ENCODE data around the gene AHR.

Gene AHR

DNA sequence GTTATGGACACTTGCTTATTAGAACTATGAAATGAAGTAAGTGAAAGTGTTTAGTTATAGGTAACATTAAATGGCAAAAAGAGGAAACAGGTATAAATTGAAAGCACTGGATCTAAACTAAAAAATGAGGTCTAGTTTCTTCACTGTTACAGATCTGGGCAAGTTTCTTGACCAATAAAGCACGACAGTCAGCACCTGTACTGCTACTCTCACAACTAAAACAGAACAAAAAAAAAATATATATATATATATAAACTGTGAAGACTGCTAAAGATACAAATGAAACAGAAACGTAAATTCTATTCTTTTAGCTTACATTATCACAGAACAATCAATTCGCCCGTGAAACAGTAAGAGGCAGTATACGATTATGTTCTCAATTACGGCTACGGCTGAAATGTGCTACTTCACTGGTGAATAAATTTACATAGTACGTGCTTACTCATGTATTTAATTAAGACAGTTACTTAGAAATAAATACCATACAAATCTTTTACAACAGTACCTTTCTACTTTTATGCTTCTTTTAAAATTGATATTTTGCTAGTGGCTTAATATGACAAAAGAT, 4.2 kb downstream of the AHR start:
- no peaks in the 10 kb centered on the region for H3K36me3 ChIP-seq (replicated peaks; ENCODE audit: insufficient read depth, low read length)
- no peak overlapping the region for H3K9ac ChIP-seq (ENCODE audit: low read length)
- peaks cover 51% of the 10 kb centered on the region for H3K79me2 ChIP-seq (ENCODE audit: low read length)
- TF ChIP-seq, protein P1, sequence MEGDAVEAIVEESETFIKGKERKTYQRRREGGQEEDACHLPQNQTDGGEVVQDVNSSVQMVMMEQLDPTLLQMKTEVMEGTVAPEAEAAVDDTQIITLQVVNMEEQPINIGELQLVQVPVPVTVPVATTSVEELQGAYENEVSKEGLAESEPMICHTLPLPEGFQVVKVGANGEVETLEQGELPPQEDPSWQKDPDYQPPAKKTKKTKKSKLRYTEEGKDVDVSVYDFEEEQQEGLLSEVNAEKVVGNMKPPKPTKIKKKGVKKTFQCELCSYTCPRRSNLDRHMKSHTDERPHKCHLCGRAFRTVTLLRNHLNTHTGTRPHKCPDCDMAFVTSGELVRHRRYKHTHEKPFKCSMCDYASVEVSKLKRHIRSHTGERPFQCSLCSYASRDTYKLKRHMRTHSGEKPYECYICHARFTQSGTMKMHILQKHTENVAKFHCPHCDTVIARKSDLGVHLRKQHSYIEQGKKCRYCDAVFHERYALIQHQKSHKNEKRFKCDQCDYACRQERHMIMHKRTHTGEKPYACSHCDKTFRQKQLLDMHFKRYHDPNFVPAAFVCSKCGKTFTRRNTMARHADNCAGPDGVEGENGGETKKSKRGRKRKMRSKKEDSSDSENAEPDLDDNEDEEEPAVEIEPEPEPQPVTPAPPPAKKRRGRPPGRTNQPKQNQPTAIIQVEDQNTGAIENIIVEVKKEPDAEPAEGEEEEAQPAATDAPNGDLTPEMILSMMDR (IDR thresholded peaks at IDR 0.05; ENCODE audit: low read length) = peak; percentile 15
- TF ChIP-seq EZH2 (optimal IDR thresholded peaks at IDR 0.05; ENCODE audit: low read depth, low read length) (no peak), EZH2phosphoT487 (IDR thresholded peaks at IDR 0.05; ENCODE audit: low read length) (no peak)
- no peaks in the 10 kb centered on the region for H3K27me3 ChIP-seq (replicated peaks; ENCODE audit: insufficient read depth, low read length)
- H3K4me2 ChIP-seq (ENCODE audit: low read depth, low read length) = peak overlapping the region; percentile 40
- H3K9me3 ChIP-seq (replicated peaks; ENCODE audit: insufficient read depth, low read length) = no peaks in the 10 kb centered on the region
- 0 out of 2 replicates have a peak overlapping the region, but pooled peaks have one; percentile 12 for H3K4me3 ChIP-seq (ENCODE audit: low read length)
- no peak overlapping the region for H2AFZ ChIP-seq (ENCODE audit: low read length)
- 0 out of 2 replicates have a peak, but pooled peaks cover 5% of the 10 kb centered on the region for H3K4me1 ChIP-seq (ENCODE audit: low read length)
- H3K27ac ChIP-seq (ENCODE audit: low read length) = no peak overlapping the region
- DNase-seq = peak; percentile 32
- no peaks in the 10 kb centered on the region for H3K9me2 ChIP-seq (replicated peaks; ENCODE audit: insufficient read depth, low read length)
- H4K20me1 ChIP-seq (ENCODE audit: insufficient read depth, low read length) = no peaks in the 10 kb centered on the region
- peaks cover 5% of the 10 kb centered on the region; the same call in 1 of the 2 replicates for H3F3A ChIP-seq (ENCODE audit: insufficient read depth, low read length)

DNA sequence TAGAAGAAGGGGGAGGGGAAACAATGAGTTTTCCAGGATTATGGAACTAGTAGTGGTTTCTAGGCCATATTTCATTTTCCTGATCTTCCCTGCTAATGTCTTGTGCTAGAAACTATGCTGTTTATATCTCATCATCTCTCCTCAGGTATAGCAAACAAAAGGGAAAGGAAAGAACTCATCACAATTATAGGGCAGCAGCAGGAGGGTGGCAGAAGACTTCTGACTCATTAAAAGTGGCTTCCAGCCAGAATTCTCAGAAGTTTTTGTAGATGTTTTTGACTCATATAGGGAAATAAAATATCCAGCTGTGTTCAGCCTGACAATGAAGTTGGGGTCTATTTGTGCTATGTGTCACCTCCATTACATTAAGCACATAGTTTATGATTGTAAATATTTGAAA, 6.5 kb downstream of the AHR start:
- Histone ChIP-seq H3K9me3 (replicated peaks; ENCODE audit: insufficient read depth, low read length) (no peaks in the 10 kb centered on the region), H3K79me2 (ENCODE audit: low read length) (peaks cover 46% of the 10 kb centered on the region), H3K4me1 (ENCODE audit: low read length) (0 out of 2 replicates have a peak, but pooled peaks cover 5% of the 10 kb centered on the region), H2AFZ (ENCODE audit: low read length) (no peak overlapping the region), H3K4me3 (ENCODE audit: low read length) (no peak overlapping the region), H3K27ac (ENCODE audit: low read length) (no peak overlapping the region), H4K20me1 (ENCODE audit: insufficient read depth, low read length) (no peaks in the 10 kb centered on the region), H3K36me3 (replicated peaks; ENCODE audit: insufficient read depth, low read length) (no peaks in the 10 kb centered on the region), H3K27me3 (replicated peaks; ENCODE audit: insufficient read depth, low read length) (no peaks in the 10 kb centered on the region), H3K9ac (ENCODE audit: low read length) (no peak overlapping the region), H3F3A (ENCODE audit: insufficient read depth, low read length) (0 out of 2 replicates have a peak, but pooled peaks cover 5% of the 10 kb centered on the region), H3K9me2 (replicated peaks; ENCODE audit: insufficient read depth, low read length) (no peaks in the 10 kb centered on the region), H3K4me2 (ENCODE audit: low read depth, low read length) (no peak overlapping the region)
- no peak for DNase-seq
- TF ChIP-seq EZH2phosphoT487 (IDR thresholded peaks at IDR 0.05; ENCODE audit: low read length) = no peak
- TF ChIP-seq, protein P1 (IDR thresholded peaks at IDR 0.05; ENCODE audit: low read length) = no peak
- TF ChIP-seq EZH2 (optimal IDR thresholded peaks at IDR 0.05; ENCODE audit: low read depth, low read length) = no peak

DNA sequence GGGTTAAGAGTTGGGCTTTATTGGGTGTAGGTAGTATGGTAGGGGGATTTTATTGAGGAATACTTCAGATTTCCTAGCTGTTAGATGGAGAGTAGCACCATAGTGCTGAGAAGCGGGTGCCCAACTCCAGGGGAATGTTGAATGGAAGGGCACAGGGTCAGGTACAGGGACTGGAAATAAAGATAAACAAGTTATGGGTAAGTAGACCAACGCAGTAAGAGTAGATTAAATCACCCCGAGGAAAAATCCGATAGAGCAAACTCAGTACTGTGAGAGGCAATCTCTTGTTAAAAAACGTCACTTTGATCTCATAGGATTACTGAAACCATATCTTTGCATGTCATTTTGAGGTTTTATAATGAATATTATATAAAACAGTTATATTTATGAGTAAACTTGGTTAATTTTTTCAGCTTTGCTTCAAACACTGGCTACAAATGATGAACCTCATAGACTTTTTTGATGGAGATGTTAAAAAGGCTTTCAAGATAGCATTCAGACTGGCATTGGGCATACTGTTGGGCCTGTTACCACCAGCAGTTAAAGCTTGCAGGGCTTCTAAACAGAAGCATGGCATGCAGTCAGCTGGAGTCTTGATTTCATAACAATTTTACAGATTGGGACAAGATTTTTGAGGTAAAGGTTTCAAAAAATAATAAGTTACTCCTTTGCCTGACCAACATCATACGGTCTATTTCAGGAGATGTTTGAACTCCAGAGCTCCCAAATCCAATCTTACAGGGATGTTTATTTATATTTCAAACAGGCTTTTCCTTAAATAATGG, 7.1 kb downstream of the AHR start:
- Histone ChIP-seq H3F3A (ENCODE audit: insufficient read depth, low read length) (0 out of 2 replicates have a peak, but pooled peaks cover 5% of the 10 kb centered on the region), H3K9me2 (replicated peaks; ENCODE audit: insufficient read depth, low read length) (no peaks in the 10 kb centered on the region), H3K27me3 (replicated peaks; ENCODE audit: insufficient read depth, low read length) (no peaks in the 10 kb centered on the region), H4K20me1 (ENCODE audit: insufficient read depth, low read length) (no peaks in the 10 kb centered on the region), H3K4me2 (ENCODE audit: low read depth, low read length) (no peak overlapping the region), H3K36me3 (replicated peaks; ENCODE audit: insufficient read depth, low read length) (no peaks in the 10 kb centered on the region), H3K4me3 (ENCODE audit: low read length) (no peak overlapping the region), H3K9ac (ENCODE audit: low read length) (no peak overlapping the region), H3K27ac (ENCODE audit: low read length) (no peak overlapping the region), H3K9me3 (replicated peaks; ENCODE audit: insufficient read depth, low read length) (no peaks in the 10 kb centered on the region), H2AFZ (ENCODE audit: low read length) (no peak overlapping the region), H3K79me2 (ENCODE audit: low read length) (peaks cover 40% of the 10 kb centered on the region), H3K4me1 (ENCODE audit: low read length) (0 out of 2 replicates have a peak, but pooled peaks cover 5% of the 10 kb centered on the region)
- no peak for TF ChIP-seq EZH2phosphoT487 (IDR thresholded peaks at IDR 0.05; ENCODE audit: low read length)
- TF ChIP-seq EZH2 (optimal IDR thresholded peaks at IDR 0.05; ENCODE audit: low read depth, low read length) = no peak
- TF ChIP-seq, protein P1 (IDR thresholded peaks at IDR 0.05; ENCODE audit: low read length) = no peak
- no peak for DNase-seq

All from MM.1S (cell line).